Stimulated activated CD4-positive, alpha-beta T cell treated with anti-CD3 and anti-CD28 coated beads, Interleukin-2, amount 100 ng/mL, for 4 hours (primary cell): ENCODE results near the gene FRMD8.

Experiments
- DNase-seq: peaks from one replicate; pipeline ENCODE4 v3.0.0-alpha.2; 2020; ENCODE audit warnings: low read depth

FRMD8 gene

GRCh38 chr11:65425105-65425970, 38.9 kb downstream of the FRMD8 start:
- peak; percentile 84 for DNase-seq

GRCh38 chr11:65425971-65426838, 39.8 kb downstream of the FRMD8 start:
- DNase-seq = no peak

GRCh38 chr11:65426839-65427690, 40.6 kb downstream of the FRMD8 start:
- no peak for DNase-seq

- no peak for DNase-seq
Observed at GRCh38 chr11:65427691-65428577, 41.5 kb downstream of the FRMD8 start.

- DNase-seq = no peak
Observed at GRCh38 chr11:65428578-65429067, 42.2 kb downstream of the FRMD8 start.

- no peak for DNase-seq
Observed at GRCh38 chr11:65429068-65429681, 42.7 kb downstream of the FRMD8 start.

GRCh38 chr11:65429724-65430405, 43.4 kb downstream of the FRMD8 start:
- no peak for DNase-seq

- no peak for DNase-seq
Observed at GRCh38 chr11:65430406-65431217, 44.2 kb downstream of the FRMD8 start.

- DNase-seq = no peak
Observed at GRCh38 chr11:65431451-65432099, 45.1 kb downstream of the FRMD8 start.

GRCh38 chr11:65432100-65432650, 45.7 kb downstream of the FRMD8 start:
- DNase-seq = no peak

GRCh38 chr11:65432686-65433582, 46.5 kb downstream of the FRMD8 start:
- DNase-seq = no peak

GRCh38 chr11:65433657-65434056, 47.2 kb downstream of the FRMD8 start:
- no peak for DNase-seq

GRCh38 chr11:65434057-65434666, 47.7 kb downstream of the FRMD8 start:
- no peak for DNase-seq

GRCh38 chr11:65434667-65435410, 48.4 kb downstream of the FRMD8 start:
- no peak for DNase-seq

GRCh38 chr11:65435411-65435931, 49.0 kb downstream of the FRMD8 start:
- no peak for DNase-seq

- DNase-seq = no peak
Observed at GRCh38 chr11:65435981-65436411, 49.6 kb downstream of the FRMD8 start.
